HG03432 (cell line): Measurements from ENCODE around the gene KCTD11.

Source experiments
- ATAC-seq: cut with Tn5 transposase; IDR thresholded peaks from one replicate; pipeline ENCODE4 v1.9.1; 2021; ENCODE audit warnings: mild to moderate bottlenecking, moderate library complexity; ENCODE audit not compliant: unreplicated experiment

The KCTD11 gene

DNA sequence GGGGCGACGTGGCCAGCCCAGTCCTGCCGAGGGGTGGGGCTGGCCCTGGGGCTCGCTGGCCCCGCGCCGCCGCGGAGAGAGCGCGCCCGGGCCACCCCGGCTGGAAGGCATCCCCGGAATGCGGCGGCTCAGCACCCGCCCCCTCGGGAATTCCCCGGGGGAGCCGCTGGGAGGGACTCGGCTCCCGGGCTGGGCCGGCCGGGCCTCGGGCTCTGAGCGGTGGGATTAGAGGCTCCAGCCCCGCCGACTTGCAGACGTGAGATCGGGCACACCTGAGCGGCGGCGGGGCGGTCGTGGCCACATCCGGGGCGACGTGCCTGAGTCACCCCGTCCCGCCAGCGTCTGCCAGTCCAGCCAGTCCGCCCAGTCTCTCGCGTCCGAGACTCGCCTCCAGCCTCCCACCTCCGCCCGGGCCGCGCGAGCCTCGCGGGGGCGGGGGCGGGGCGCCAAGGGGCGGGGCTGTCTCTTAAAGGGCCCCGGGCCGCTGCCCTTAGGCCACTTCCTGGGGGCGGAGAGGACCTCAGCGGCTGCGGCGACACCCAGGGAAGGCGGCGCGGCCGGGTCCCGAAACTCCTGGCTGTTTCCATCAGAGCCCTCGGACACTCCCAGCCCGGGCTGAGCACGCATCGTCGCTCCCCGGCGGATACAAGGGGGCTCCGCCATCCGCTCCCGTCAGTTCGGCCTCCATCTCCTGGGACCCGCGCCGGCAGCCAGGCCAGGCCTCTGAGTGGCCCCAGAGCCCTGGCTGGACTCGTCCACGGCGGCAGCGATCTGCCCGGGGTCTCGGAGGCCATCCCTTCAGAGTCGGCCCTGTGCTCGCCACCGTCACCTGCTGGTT lies at the start of gene KCTD11:
TSS of gene KCTD11 (plus strand) at position 498 of the 838 bp plus-strand sequence.
- peak; percentile 73 for ATAC-seq

GRCh38 chr17:7304179-7304578 lies 47.8 kb upstream of the KCTD11 start:
- no peak for ATAC-seq

- ATAC-seq = peak; percentile 69
Measured at GRCh38 chr17:7306911-7307685, 44.9 kb upstream of the KCTD11 start, which contains the start of gene EIF5A. EIF5A (plus strand) TSS chr17:7307628; CDS start chr17:7309636, 2,008 bp downstream.

GRCh38 chr17:7307686-7308624 lies 44.0 kb upstream of the KCTD11 start:
- no peak for ATAC-seq

- peak; percentile 17 for ATAC-seq
Measured at GRCh38 chr17:7308625-7309433, 43.1 kb upstream of the KCTD11 start.

DNA sequence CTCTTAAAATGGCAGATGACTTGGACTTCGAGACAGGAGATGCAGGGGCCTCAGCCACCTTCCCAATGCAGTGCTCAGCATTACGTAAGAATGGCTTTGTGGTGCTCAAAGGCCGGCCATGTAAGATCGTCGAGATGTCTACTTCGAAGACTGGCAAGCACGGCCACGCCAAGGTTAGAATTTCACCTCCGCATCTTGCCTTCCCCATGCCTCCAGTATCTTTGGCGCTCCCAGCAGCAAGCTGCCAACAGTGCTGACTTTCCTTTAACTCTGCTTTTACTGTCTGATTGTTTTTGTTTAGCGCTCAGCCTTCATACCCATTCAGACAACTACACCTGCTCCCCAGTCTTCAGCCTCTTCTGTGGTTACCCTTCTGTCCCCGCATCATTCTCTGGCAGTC lies 42.3 kb upstream of the KCTD11 start:
- ATAC-seq = no peak

DNA sequence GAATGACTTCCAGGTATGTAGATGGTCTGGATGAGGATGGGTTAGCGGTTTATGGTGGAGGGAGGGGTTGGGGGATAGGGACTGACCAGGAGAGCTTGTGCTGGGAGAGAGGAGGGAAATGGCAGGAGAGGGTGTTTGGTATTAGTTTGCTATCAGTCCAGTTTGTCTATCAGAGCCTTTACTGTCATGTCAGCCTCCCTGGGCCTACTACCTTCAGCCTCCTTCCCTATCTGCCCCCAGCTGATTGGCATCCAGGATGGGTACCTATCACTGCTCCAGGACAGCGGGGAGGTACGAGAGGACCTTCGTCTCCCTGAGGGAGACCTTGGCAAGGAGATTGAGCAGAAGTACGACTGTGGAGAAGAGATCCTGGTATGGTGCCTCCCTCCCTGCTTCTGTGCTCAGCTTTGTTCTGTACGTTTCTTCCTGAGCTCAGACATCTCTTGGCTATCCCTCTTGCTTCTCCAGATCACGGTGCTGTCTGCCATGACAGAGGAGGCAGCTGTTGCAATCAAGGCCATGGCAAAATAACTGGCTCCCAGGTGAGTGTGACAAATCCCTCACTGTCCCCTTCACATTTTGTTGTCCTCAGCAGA lies 40.8 kb upstream of the KCTD11 start:
- ATAC-seq = no peak

DNA sequence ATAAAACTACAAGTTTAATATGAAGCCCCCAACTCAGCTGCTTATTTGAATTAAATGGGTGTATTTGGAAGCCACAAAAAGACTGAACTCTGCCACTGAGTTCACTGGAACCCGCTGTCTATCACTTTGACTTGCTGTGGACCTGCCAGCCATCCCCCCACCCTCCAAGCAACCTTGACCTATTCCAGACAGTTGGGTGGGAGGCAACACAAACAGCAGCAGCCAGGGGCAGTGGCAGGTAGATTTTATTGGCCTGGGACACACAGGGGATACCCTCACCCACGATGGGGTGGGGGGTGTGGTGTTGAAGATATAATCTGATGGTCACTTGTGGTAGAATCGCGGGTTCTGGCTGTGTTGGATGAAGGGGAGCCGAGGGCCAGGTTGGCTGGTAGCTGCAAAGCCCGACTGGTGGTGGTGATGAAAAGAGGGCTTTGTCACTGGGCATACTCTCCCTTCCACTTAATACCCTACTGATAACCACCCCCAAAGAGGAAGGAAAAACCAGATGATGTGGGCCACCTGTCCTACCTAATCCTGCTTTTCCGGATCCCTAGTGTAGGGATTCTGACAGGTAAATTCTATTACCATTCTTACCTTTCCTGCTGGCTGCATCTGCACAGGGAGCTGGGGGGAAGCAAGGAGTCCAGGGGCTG lies 39.4 kb upstream of the KCTD11 start:
- no peak for ATAC-seq

GRCh38 chr17:7313088-7313889 lies 38.7 kb upstream of the KCTD11 start:
- no peak for ATAC-seq

GRCh38 chr17:7313890-7314718 lies 37.9 kb upstream of the KCTD11 start:
- no peak for ATAC-seq

DNA sequence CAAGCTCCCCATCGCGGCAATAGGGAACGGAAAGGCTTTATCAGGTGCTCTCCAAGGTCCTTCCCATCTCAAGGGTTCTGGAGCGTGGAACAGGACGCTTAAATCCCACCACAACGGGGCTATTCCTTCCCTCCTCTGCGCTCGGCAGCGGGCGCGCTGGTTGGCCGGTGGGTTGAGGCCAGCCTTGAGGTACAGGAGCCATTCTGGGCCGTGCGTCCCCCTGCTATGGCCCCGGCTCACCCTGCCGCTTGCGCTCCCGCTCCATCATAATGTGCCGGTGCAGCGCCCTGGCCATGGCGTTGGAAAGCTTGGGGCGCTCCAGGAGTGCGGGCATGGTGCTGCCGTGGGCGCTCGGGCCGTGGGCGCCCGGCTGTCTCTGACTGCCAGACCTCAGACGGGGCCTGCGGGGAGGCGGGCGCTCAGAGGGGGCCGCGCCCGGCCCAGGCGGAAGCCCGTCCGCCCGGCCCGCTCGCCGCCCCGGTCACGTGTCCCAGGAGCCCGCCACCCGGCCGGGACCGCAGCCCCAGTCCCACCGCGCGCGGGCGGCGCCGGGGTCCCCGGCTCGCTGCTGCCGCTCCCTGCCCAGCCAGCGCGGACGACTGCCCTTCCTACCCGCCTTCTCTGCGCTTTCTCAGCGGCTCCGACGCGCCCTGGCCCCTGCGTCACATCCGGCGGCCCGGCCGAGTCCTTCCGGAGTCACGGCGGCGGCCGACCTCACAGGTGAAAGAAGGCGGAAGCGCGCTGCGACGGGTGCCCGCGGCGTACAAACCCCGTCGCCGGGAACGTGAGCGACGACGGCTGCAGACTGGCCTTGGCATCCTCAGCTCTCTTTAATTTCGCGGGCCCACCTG lies 37.0 kb upstream of the KCTD11 start, which contains the start of gene GPS2:
TSS of gene GPS2 (minus strand) at position 642 of the 851 bp plus-strand sequence. CDS start at position 334, 308 bp downstream.
- peak; percentile 76 for ATAC-seq

DNA sequence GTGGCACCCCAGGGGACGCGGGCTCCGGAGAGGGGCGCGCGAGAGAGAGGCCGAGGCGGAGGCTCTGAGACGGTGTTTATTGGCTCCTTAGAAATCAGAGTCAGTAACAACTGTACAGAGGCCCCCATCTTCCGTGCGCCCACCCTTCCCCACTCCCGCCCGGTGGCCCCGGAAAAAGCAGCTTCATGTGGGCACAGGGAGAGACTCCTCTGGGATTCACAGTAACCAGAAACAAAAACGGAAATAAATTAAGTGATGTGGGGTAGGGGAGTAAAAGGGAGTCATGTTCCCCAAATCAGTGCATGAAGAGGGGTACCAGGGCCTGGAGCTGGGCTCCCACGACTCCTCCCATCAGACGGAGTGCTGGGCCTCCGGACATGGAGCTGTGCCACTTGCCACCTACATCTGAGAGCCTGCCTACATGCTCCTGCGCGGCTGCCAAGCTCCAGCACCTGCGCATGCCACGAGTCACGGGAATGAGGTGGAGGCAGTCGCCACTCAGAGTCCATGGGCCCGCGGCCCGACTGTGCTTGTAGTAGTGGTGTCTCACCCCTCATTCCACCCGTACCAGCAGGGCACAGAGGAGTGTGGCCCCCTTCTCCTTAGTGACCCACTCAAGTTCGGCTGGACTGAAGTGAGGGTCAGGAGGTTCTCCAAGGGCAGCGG lies 36.3 kb upstream of the KCTD11 start:
- no peak for ATAC-seq

- no peak for ATAC-seq
Measured at GRCh38 chr17:7317161-7317803, 34.7 kb upstream of the KCTD11 start.

DNA sequence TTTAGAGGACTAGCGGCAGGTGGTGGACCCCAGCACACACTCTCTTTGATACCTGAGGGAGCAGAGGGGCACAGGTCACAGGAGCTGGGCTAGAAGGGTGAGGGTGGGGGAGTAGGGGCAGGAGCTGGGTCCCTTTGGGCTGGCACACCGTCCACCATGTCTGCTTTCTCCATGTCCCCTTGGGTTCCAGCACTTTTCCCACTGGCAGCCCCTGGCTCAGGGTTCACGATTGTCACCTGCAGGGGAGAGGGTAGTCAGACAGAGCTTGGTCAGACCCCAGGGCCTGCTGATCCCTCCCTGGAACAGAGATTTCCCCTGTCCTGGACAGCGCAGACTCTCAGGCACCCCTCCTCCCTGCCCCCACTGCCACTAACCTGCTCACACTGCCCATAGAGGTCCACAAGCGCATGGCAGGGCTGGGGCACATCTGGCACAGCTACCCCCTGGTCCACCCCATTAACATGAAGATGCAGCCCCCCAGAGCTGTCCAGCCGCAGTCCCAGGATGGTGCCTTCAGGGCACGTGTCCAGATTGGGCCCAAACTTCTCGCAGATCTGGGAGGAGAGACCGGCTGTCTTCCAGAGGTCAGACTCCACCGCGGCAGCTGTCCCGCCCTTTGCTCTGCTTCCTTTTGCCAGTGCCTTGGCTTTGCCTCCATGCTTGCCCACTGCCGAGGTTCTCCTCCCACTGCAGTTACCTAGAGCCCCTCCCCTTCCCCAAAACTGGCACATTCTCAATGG lies 33.7 kb upstream of the KCTD11 start:
- ATAC-seq = no peak

DNA sequence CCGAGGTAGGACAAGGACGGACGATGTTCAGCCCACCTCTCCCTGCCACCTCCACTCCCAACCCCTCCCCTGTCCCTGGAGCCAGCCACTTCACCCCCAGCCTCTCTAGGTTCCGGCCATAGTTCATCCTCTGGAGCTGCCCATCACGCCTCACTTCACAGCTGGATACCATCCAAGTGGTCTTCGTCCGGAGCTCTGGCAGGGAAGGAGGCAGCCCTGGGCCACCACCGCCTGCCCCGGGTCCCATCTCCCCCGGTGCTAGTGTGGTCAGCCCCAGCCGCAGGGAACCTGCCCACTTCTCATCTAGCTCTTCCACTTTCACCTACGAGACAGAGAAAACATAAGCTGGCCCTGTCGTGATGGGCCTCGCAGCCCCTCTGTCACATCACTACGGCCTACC lies 30.5 kb upstream of the KCTD11 start:
- no peak for ATAC-seq
